Measurements from ENCODE around the gene ILDR2. TPM values are rescaled to one million over a fixed set of nuclear protein-coding genes. Genes with fewer than 3 reads are reported as not detected.

Gene ILDR2
- total and polyA plus RNA-seq, 4 donors, result 0.42 to 0.66 TPM; not detected in 2

- DNase-seq (no peak), ATAC-seq (ENCODE audit: low FRiP score) (peak; percentile 60)
- no peak overlapping the region for H3K27ac ChIP-seq (ENCODE audit: low read depth in 1 of 2, low read length in 2 of 2)
- no peaks in the 10 kb centered on the region for H3K9me3 ChIP-seq (ENCODE audit: control insufficient read depth, low read length)
- intact Hi-C loops (cut with DNase I), result no loop called here
- no peaks in the 10 kb centered on the region for H3K4me1 ChIP-seq (ENCODE audit: control insufficient read depth in 1 of 2, insufficient read depth in 2 of 2, low read length in 2 of 2)
- no peaks in the 10 kb centered on the region for H3K27me3 ChIP-seq (ENCODE audit: control insufficient read depth in 1 of 2, insufficient read depth in 2 of 2, low read length in 1 of 2)
- no peak overlapping the region for H3K4me3 ChIP-seq (ENCODE audit: low read length in 2 of 2)
- peaks cover 2 to 4% of the 10 kb centered on the region in 2 donors for H3K36me3 ChIP-seq (ENCODE audit: control insufficient read depth in 1 of 2, insufficient read depth in 2 of 2, low read length in 1 of 2)
- 37 to 47% methylated on average over 5 of the region's 5 CpGs for whole genome bisulfite sequencing, 2 donors
Observed at GRCh38 chr1:166865926-166866325, 109.4 kb downstream of the ILDR2 start.

- no peak for DNase-seq
- intact Hi-C loops (cut with DNase I), result no loop called here
- no peak overlapping the region for H3K4me3 ChIP-seq (ENCODE audit: low read length in 2 of 2)
- no peak for ATAC-seq (ENCODE audit: low FRiP score)
- WGBS, 2 donors, result 84 to 87% methylated on average over 5 of the region's 5 CpGs
- no peaks in the 10 kb centered on the region for H3K4me1 ChIP-seq (ENCODE audit: control insufficient read depth in 1 of 2, insufficient read depth in 2 of 2, low read length in 2 of 2)
- H3K27ac ChIP-seq (ENCODE audit: low read depth in 1 of 2, low read length in 2 of 2), result no peak overlapping the region
- H3K27me3 ChIP-seq (ENCODE audit: control insufficient read depth in 1 of 2, insufficient read depth in 2 of 2, low read length in 1 of 2), result no peaks in the 10 kb centered on the region
- peaks cover 6 to 13% of the 10 kb centered on the region in 2 donors for H3K36me3 ChIP-seq (ENCODE audit: control insufficient read depth in 1 of 2, insufficient read depth in 2 of 2, low read length in 1 of 2)
- no peaks in the 10 kb centered on the region for H3K9me3 ChIP-seq (ENCODE audit: control insufficient read depth, low read length)
Observed at GRCh38 chr1:166859597-166859996, 115.7 kb downstream of the ILDR2 start.

GRCh38 chr1:166858726-166859419, 116.5 kb downstream of the ILDR2 start:
- H3K36me3 ChIP-seq (ENCODE audit: control insufficient read depth in 1 of 2, insufficient read depth in 2 of 2, low read length in 1 of 2), result peaks cover 7 to 13% of the 10 kb centered on the region in 2 donors
- WGBS, 2 donors, result 78 to 79% methylated on average over 7 of the region's 7 CpGs
- peak overlapping the region in 1 of 2 donors; percentile 51 for H3K27ac ChIP-seq (ENCODE audit: low read depth in 1 of 2, low read length in 2 of 2)
- no peaks in the 10 kb centered on the region for H3K27me3 ChIP-seq (ENCODE audit: control insufficient read depth in 1 of 2, insufficient read depth in 2 of 2, low read length in 1 of 2)
- H3K4me1 ChIP-seq (ENCODE audit: control insufficient read depth in 1 of 2, insufficient read depth in 2 of 2, low read length in 2 of 2), result no peaks in the 10 kb centered on the region
- H3K9me3 ChIP-seq (ENCODE audit: control insufficient read depth, low read length), result no peaks in the 10 kb centered on the region
- DNase-seq (no peak), ATAC-seq (ENCODE audit: low FRiP score) (no peak)
- intact Hi-C loops (cut with DNase I), result no loop called here
- no peak overlapping the region for H3K4me3 ChIP-seq (ENCODE audit: low read length in 2 of 2)

Other genes with a start within 250 kb of the ILDR2 start
- 10 to 100 TPM; 38.0 to 40.4 TPM for gene POGK, start 136.1 kb downstream of the ILDR2 start, total RNA-seq
- gene POGK, start 136.1 kb downstream of the ILDR2 start, polyA plus RNA-seq, result 10 to 100 TPM; 11.5 to 13.8 TPM
- gene TADA1, start 99.3 kb downstream of the ILDR2 start, total RNA-seq, result 1 to 10 TPM; 7.0 to 9.4 TPM
- gene TADA1, start 99.3 kb downstream of the ILDR2 start, polyA plus RNA-seq, result 1 to 10 TPM; 6.1 to 6.3 TPM
- not detected for gene MAEL, start 13.7 kb upstream of the ILDR2 start, total RNA-seq
- under 1 TPM in 1 of 2 donors, not detected in 1; 0.28 TPM for gene MAEL, start 13.7 kb upstream of the ILDR2 start, polyA plus RNA-seq
- not detected for gene GPA33, start 114.8 kb upstream of the ILDR2 start, total RNA-seq
- gene GPA33, start 114.8 kb upstream of the ILDR2 start, polyA plus RNA-seq, result 1 to 10 TPM in 1 of 2 donors, under 1 TPM in 1; 0.20 to 8.9 TPM
- gene STYXL2, start 118.5 kb upstream of the ILDR2 start, total RNA-seq, result 1 to 10 TPM; 7.1 to 7.6 TPM
- 1 to 10 TPM; 2.0 to 2.8 TPM for gene STYXL2, start 118.5 kb upstream of the ILDR2 start, polyA plus RNA-seq
- gene POU2F1, start 245.3 kb upstream of the ILDR2 start, total RNA-seq, result 10 to 100 TPM; 25.0 to 28.6 TPM
- 1 to 10 TPM; 1.1 to 2.4 TPM for gene POU2F1, start 245.3 kb upstream of the ILDR2 start, polyA plus RNA-seq